Stimulated activated CD8-positive, alpha-beta memory T cell treated with anti-CD3 and anti-CD28 coated beads, Interleukin-7, amount 100 ng/mL, for 48 hours (primary cell): ENCODE results near the gene MCUR1.
A peak's percentile ranks its signal among the peaks of the same experiment; 100 is the strongest.
"Not testable (repeated sequence)": the region's sequence is repeated elsewhere in the genome, so short reads cannot be mapped to it uniquely, and the experiment has no call there.

Source experiments
- DNase-seq, 2 donors: peaks; one replicate each; pipeline ENCODE4 v3.0.0-alpha.2; 2020; ENCODE audit warnings: low read depth in 1 of 2; ENCODE audit errors: extremely low read depth in 1 of 2

MCUR1 gene

GRCh38 chr6:13780162-13780561 lies 34.2 kb downstream of the MCUR1 start:
- not testable (repeated sequence) for DNase-seq

GRCh38 chr6:13778028-13778427 lies 36.3 kb downstream of the MCUR1 start:
- DNase-seq = no peak

- DNase-seq = no peak
Measured at GRCh38 chr6:13776602-13777001, 37.8 kb downstream of the MCUR1 start.

- DNase-seq = not testable (repeated sequence)
Measured at GRCh38 chr6:13775466-13775865, 38.9 kb downstream of the MCUR1 start.

GRCh38 chr6:13772358-13773030 lies 41.9 kb downstream of the MCUR1 start:
- DNase-seq = not testable (repeated sequence)

GRCh38 chr6:13769655-13770053 lies 44.7 kb downstream of the MCUR1 start:
- no peak for DNase-seq

GRCh38 chr6:13769034-13769654 lies 45.2 kb downstream of the MCUR1 start:
- no peak for DNase-seq

GRCh38 chr6:13767121-13767808 lies 47.1 kb downstream of the MCUR1 start:
- DNase-seq = peak in 1 of 2 donors; percentile 20

- DNase-seq = no peak
Measured at GRCh38 chr6:13766201-13766634, 48.1 kb downstream of the MCUR1 start.

- DNase-seq = no peak
Measured at GRCh38 chr6:13765570-13765969, 48.8 kb downstream of the MCUR1 start.

GRCh38 chr6:13764996-13765395 lies 49.4 kb downstream of the MCUR1 start:
- DNase-seq = no peak

- peak in 1 of 2 donors; percentile 46 for DNase-seq
Measured at GRCh38 chr6:13763740-13764381, 50.5 kb downstream of the MCUR1 start.

- DNase-seq = peak in 1 of 2 donors; percentile 21
Measured at GRCh38 chr6:13762611-13763441, 51.5 kb downstream of the MCUR1 start.

GRCh38 chr6:13761361-13762036 lies 52.9 kb downstream of the MCUR1 start:
- no peak for DNase-seq

GRCh38 chr6:13760307-13761304 lies 53.8 kb downstream of the MCUR1 start:
- DNase-seq = no peak

- DNase-seq = no peak
Measured at GRCh38 chr6:13759025-13759424, 55.3 kb downstream of the MCUR1 start.

GRCh38 chr6:13754644-13755043 lies 59.7 kb downstream of the MCUR1 start:
- no peak for DNase-seq

GRCh38 chr6:13743736-13744127 lies 70.6 kb downstream of the MCUR1 start:
- DNase-seq = no peak
